HepG2 (cell line): ENCODE measurements around the gene UBE2I. TPM values are rescaled to one million over a fixed set of nuclear protein-coding genes. Genes with fewer than 3 reads are reported as not detected.

ENCODE experiments used
- NR2C2 ChIP-seq: sonication (generic); formaldehyde crosslinking; IDR thresholded peaks from 2 replicates; pipeline ENCODE4 v1.4.0; 2020; ENCODE audit warnings: missing genetic modification reagents, mild to moderate bottlenecking, moderate library complexity, borderline replicate concordance
- PCBP1 ChIP-seq: fragments of 200-400 bp; formaldehyde crosslinking; IDR thresholded peaks from 2 replicates; pipeline ENCODE4 v1.6.1; 2017; ENCODE audit warnings: mild to moderate bottlenecking, low read depth, low read length, borderline replicate concordance
- RARA ChIP-seq: IDR thresholded peaks from 2 replicates; pipeline ENCODE4 v1.6.1; 2016; ENCODE audit warnings: missing genetic modification reagents, missing compliant biosample characterization
- SALL1 ChIP-seq: sonication (generic); formaldehyde crosslinking; IDR thresholded peaks from 2 replicates; pipeline ENCODE4 v1.8.0; 2022; ENCODE audit warnings: mild to moderate bottlenecking, missing genetic modification reagents
- SP1 ChIP-seq, 2 experiments: fragments of 450-650 bp in 1 of 2; sonication (generic) in 1 of 2; formaldehyde crosslinking in 1 of 2; IDR thresholded peaks; 2 replicates each; pipeline versions ENCODE4 v1.4.0 to v1.6.1; 2016 to 2020; ENCODE audit warnings: missing genetic modification reagents in 1 of 2
- XRCC5 ChIP-seq: fragments of 200-400 bp; formaldehyde crosslinking; optimal IDR thresholded peaks from 2 replicates; pipeline ENCODE3; 2017; ENCODE audit warnings: mild to moderate bottlenecking, low read length
- ZSCAN12 ChIP-seq: sonication (generic); formaldehyde crosslinking; IDR thresholded peaks from 2 replicates; pipeline ENCODE4 v1.9.0; 2021; ENCODE audit warnings: mild to moderate bottlenecking, missing genetic modification reagents
- polyA plus RNA-seq, 8 experiments: library from polyadenylated mRNA; depleted of rRNA in 3 of 8; stranded (reverse) in 7 of 8; unstranded in 1 of 8; fragments of >200 nt; fragmentation: Illumina TruSeq in 4 of 8; extraction: Trizol in 4 of 8; gene quantifications; 2 replicates each; pipeline versions ENCODE4 v1.2.1 to v1.2.3, GENCODE V29; 2011 to 2016; ENCODE audit warnings: low read depth in 4 of 8, missing spikeins in 1 of 8, mixed read lengths in 1 of 8; ENCODE audit not compliant: insufficient read depth in 1 of 8
- total RNA-seq, 5 experiments: library from RNA; depleted of rRNA; stranded (reverse); fragments of >200 nt; fragmentation: Illumina TruSeq; extraction: Trizol; gene quantifications; 2 replicates each; pipeline ENCODE4 v1.2.3, GENCODE V29; 2016; ENCODE audit warnings: low read depth in 1 of 5
- TF ChIP-seq, protein P1 (sequence below): sonication (generic); formaldehyde crosslinking; IDR thresholded peaks from 2 replicates; pipeline ENCODE4 v1.8.0; 2022; ENCODE audit warnings: missing genetic modification reagents, mild to moderate bottlenecking, moderate library complexity, borderline replicate concordance
- TF ChIP-seq, protein P2 (sequence below): sonication (generic); formaldehyde crosslinking; IDR thresholded peaks from 2 replicates; pipeline ENCODE4 v1.5.0; 2020; ENCODE audit warnings: mild to moderate bottlenecking, missing genetic modification reagents

Gene UBE2I
- total and polyA plus RNA-seq, 2 of the 13 experiments (the other 11 are each of a cell fraction or from before 2014, with no cell fraction given): 75.8 to 98.9 TPM

DNA sequence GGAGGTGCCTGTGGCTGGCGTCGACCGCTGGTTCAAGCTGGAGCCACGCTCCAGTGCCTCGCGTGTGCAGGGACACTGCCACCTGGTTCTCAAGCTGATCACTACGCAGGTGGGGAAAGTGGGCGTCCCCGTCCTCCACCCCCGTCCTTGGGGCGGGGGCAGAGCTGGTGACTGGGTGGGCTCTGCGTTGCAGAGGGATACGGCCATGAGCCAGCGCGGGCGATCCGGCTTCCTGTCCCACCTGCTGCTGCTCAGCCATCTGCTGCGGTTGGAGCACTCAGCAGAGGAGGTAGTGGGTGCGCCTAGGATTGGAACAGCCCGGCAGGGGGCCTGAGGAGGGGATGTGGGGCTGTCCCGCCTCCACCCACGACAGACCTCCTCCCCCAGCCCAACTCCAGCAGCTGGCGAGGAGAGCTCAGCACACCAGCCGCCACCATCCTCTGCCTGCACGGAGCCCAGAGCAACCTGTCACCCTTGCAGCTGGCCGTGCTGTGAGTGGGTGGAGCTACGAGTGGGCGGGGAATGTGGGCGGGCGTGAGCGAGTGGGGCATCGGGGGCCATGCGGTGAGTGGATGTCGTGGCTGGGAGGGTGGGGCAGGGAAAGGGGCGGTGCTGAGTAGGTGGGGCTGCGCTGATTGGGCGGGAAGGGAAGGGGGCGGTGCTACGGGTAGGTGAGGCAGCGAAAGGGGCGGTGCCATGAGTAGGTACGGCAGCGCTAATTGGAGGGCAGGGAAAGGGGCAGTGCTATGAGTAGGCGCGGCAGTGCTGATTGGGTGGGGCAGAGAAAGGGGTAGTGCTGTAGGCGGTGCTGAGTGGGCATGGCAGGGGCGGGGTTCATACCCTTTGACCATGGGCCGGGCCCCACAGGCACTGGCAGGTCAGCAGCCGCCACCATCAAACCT lies 33.3 kb downstream of the UBE2I start (continued):
- TF ChIP-seq, protein P1, sequence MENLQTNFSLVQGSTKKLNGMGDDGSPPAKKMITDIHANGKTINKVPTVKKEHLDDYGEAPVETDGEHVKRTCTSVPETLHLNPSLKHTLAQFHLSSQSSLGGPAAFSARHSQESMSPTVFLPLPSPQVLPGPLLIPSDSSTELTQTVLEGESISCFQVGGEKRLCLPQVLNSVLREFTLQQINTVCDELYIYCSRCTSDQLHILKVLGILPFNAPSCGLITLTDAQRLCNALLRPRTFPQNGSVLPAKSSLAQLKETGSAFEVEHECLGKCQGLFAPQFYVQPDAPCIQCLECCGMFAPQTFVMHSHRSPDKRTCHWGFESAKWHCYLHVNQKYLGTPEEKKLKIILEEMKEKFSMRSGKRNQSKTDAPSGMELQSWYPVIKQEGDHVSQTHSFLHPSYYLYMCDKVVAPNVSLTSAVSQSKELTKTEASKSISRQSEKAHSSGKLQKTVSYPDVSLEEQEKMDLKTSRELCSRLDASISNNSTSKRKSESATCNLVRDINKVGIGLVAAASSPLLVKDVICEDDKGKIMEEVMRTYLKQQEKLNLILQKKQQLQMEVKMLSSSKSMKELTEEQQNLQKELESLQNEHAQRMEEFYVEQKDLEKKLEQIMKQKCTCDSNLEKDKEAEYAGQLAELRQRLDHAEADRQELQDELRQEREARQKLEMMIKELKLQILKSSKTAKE (CRISPR knock-in tag): no peak
- TF ChIP-seq XRCC5: peak; percentile 34
- peak; percentile 99 for TF ChIP-seq SP1 (IDR thresholded peaks at IDR 0.05)
- TF ChIP-seq SP1 (CRISPR knock-in tag; IDR thresholded peaks at IDR 0.05): peak; percentile 99
- TF ChIP-seq, protein P2, sequence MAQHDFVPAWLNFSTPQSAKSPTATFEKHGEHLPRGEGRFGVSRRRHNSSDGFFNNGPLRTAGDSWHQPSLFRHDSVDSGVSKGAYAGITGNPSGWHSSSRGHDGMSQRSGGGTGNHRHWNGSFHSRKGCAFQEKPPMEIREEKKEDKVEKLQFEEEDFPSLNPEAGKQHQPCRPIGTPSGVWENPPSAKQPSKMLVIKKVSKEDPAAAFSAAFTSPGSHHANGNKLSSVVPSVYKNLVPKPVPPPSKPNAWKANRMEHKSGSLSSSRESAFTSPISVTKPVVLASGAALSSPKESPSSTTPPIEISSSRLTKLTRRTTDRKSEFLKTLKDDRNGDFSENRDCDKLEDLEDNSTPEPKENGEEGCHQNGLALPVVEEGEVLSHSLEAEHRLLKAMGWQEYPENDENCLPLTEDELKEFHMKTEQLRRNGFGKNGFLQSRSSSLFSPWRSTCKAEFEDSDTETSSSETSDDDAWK: no peak
- peak; percentile 25; the same call in 1 of the 2 replicates for TF ChIP-seq SALL1
- TF ChIP-seq NR2C2 (CRISPR knock-in tag): peak; percentile 64; the same call in 1 of the 2 replicates
- TF ChIP-seq ZSCAN12 (CRISPR knock-in tag): no peak
- TF ChIP-seq PCBP1: peak; percentile 40; the same call in 1 of the 2 replicates
- 0 out of 2 replicates have a peak, but pooled peaks have one; percentile 17 for TF ChIP-seq RARA (CRISPR knock-in tag)
